ENCODE results near the gene ARVCF.
A peak's percentile ranks its signal among the peaks of the same experiment; 100 is the strongest.

Gene ARVCF

DNA sequence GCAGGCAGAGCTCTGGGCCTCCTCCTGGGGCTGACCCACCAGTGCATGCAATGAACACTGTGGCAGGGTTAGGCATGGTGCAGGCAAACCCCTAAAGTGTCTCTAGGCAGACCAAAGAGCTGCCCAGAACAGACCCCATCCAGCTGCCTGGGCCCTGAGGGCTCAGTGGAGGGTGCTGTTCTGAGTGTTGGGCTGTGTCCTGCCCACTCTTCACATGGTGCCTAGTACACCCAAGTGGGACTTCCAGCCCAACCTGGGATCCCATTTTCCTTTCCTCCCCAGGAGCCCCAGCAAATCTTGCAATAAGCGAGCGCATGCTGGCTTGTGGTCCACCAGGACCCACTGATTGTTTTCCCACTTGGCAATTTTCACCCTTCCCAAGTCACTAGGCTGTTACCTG is 26.4 kb downstream of the ARVCF start:
- DNase-seq (ENCODE audit: extremely low spot score, insufficient read length, low read depth) (no peak), FAIRE-seq (no peak)

- no peak for DNase-seq (ENCODE audit: extremely low spot score, insufficient read length, low read depth)
- FAIRE-seq, result no peak
These were observed 26.9 kb downstream of the ARVCF start for GRCh38 chr22:19989725-19990067.

GRCh38 chr22:19988965-19989724 is 27.5 kb downstream of the ARVCF start:
- DNase-seq (ENCODE audit: extremely low spot score, insufficient read length, low read depth) (no peak), FAIRE-seq (no peak)

- FAIRE-seq (no peak), DNase-seq (ENCODE audit: extremely low spot score, insufficient read length, low read depth) (no peak)
These were observed 28.3 kb downstream of the ARVCF start for GRCh38 chr22:19988331-19988808.

DNA sequence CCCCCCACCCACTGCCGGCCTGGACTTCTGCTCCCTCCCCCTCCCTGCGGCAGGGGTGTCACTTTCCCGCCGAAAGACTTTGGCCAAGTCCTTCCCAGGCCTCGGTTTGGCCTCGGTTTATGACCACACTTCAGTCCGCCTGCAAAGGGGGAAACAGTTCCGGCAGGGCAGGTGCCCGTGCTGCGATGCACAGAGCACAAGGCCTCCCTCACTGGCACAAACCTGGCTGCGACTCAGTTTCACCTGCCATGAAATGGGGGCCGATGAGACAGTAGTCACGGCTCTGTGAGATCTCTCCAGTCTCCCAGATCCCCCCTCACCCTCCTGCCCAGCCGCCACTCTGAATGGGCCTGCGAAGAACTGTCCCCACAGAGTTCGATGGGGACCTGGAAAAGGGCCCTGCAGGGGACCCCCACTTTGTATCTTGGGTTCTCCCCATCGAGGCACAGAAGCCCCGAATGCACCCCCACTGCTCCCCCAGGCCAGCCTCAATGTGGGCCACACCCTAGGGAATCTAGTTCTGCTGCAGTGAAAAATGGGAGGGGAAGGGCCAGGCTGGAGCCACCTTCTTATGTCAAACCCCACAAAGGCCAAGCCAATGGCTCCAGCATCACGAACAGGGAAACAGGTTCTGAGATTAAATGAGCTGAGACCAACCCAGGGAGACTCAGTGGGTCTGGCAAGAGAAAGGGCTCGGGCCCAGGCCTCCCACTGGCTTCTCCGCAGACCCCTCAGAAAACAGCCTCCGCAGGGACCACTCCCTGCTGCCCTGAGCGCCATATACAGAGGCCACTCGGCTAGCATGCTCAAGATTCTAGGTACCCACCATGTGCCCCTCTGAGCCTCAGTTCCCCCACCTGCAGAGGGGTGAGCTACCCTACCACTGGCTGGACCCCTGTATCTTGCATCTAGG is 29.0 kb downstream of the ARVCF start:
- FAIRE-seq, result no peak
- DNase-seq (ENCODE audit: extremely low spot score, insufficient read length, low read depth), result no peak

GRCh38 chr22:19986410-19987341 is 29.9 kb downstream of the ARVCF start:
- FAIRE-seq (no peak), DNase-seq (ENCODE audit: extremely low spot score, insufficient read length, low read depth) (peak; percentile 92)

GRCh38 chr22:19986011-19986409 is 30.6 kb downstream of the ARVCF start:
- no peak for DNase-seq (ENCODE audit: extremely low spot score, insufficient read length, low read depth)
- no peak for FAIRE-seq

- FAIRE-seq, result no peak
- DNase-seq (ENCODE audit: extremely low spot score, insufficient read length, low read depth), result no peak
These were observed 31.5 kb downstream of the ARVCF start for GRCh38 chr22:19984851-19985811.

DNA sequence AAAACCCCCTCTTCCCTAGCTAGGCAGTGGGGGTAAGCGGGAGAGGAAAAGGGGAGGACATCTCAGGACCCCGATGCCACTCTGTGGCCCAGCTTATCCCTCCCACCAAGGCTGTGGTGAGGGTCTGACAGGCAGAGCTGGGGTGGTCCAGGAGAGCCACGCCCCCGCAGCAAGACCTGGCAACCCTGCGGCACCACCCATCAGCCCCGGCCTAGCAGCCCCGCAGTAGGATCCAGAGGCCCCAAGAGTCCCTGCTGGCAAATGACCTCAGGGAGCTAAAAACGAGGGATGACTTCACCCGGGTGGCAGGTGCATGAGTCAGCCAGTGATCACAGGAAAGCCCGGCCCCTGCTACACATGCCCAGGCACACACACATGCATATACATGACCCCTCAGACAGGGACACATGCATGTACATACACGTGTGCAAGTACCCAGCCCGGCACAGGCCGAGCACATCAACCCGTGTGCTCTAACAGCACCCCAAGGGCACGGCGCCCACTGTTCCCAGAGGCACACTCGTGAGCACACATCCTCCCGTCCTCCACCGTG is 32.3 kb downstream of the ARVCF start:
- FAIRE-seq (no peak), DNase-seq (ENCODE audit: extremely low spot score, insufficient read length, low read depth) (no peak)

DNA sequence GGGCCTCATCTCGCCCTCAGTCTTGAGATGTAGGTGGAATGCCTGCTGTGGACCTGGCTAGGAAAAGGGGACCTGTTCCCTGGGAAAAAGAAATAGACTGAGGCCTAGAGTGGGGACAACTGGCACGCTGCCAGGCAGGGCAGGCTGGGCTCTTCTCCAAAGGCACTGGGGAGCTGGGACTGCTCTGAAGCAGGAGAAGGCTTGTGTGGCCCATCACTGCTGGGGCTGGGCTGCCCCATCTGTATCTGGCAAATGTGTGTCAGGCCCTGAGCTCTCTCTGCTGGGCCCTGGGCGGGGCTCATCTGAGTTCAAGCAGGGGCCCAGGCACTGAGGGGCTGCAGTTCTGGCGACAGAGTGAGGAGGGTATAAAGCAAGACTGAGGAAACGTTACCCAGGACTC is 32.9 kb downstream of the ARVCF start:
- FAIRE-seq, result no peak
- DNase-seq (ENCODE audit: extremely low spot score, insufficient read length, low read depth), result no peak

GRCh38 chr22:19982991-19983578 is 33.5 kb downstream of the ARVCF start:
- no peak for FAIRE-seq

GRCh38 chr22:19981961-19982920 is 34.4 kb downstream of the ARVCF start:
- FAIRE-seq (no peak), DNase-seq (ENCODE audit: extremely low spot score, insufficient read length, low read depth) (no peak)

More at GRCh38 chr22:19982991-19983578, 33.5 kb downstream of the ARVCF start:
- DNase-seq (ENCODE audit: extremely low spot score, insufficient read length, low read depth), result no peak

DNA sequence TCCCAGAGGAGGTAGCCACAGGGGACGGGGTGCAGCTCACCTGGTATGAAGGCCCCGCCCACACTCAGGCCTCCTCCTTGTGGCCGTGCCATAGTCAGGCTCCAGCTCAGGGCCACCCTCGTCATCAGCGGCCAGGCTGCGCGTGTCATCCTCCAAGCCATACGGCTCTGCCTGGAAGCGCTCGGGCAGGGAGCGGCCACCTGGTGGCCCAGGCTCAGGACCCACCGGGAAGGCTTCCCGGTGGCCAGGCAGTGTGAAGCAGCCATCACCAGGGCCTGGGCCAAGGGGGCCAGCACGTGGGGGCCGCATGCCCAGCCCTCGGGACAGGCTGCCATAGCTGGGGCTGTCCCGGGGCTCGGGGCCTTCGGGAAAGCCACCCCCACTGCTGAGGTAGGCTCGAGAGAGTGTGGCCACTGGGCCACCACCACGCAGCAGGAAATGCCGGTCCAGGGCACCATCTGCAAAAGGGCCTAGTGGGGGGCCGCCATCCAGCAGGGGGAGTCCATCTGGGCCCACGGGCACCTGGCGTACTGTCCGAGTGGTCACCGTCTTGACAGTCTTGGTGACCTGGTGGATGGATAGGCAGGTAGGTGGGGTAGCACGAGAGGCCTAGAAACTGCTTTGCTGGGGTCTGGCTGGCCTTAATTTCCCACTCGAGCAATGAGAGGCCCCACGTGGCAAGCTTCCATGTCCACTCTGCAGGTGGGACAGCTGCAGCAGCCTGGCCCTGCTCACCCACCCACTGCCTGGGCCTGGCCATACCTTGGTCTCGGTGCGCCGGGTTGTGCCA is 35.3 kb downstream of the ARVCF start:
- DNase-seq (ENCODE audit: extremely low spot score, insufficient read length, low read depth) (no peak), FAIRE-seq (no peak)

DNA sequence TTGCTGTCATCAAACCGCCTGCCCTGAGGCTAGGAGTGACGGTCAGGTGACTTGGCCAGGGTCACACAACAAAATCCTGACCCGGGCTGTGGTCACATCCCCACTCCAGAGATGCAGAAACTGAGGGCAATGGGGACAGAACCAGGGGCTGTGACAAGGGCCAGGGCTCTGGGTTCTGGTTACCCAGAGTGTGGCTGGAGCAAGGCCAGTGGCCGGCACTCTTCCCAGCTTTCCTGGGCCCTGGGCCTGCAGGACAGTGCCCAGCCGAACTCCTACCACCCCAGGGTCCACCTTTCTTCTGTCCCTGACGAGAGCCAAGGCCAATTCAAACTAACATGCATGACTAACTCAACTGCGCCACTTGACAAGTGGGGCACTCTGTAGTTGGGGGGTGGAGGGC is 35.9 kb downstream of the ARVCF start:
- FAIRE-seq (no peak), DNase-seq (ENCODE audit: extremely low spot score, insufficient read length, low read depth) (no peak)

- DNase-seq (ENCODE audit: extremely low spot score, insufficient read length, low read depth), result no peak
These were observed 36.7 kb downstream of the ARVCF start for GRCh38 chr22:19979712-19980493.

GRCh38 chr22:19978748-19979147 is 37.9 kb downstream of the ARVCF start:
- no peak for FAIRE-seq
- no peak for DNase-seq (ENCODE audit: extremely low spot score, insufficient read length, low read depth)

More at GRCh38 chr22:19979712-19980493, 36.7 kb downstream of the ARVCF start:
- no peak for FAIRE-seq

Measured in GM18507 (cell line).